Measurements from ENCODE around the gene THSD7A.
A peak's percentile ranks its signal among the peaks of the same experiment; 100 is the strongest.

The THSD7A gene

DNA sequence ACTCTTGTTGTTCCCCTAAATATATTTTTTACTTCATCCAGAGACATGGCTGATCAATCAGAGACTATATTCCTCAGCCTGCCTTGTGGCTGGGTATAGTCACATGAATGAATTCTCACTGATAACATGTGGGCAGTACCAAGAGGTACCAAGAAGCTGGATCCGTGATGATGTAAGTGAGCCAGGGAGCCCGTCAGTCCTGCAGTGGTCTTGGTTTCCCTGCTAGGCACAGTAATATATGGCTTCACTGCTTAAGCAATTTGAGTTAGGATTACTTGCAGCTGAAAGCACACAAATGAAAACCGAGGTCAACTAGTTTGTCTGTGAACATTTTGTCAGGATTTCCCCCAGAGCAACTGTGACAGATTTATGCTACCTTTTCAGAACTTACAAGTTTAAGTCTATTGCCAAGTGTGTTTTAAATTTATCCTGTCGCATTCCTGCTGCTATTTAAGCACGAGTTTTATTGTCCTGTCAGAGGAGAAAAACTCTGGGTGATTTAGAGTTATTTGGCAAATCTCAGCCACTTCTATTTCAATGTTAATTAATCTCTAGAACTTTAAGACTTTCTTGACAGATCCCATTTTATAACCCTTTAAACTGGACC is 476.5 kb downstream of the THSD7A start:
- in situ Hi-C loops (cut with HindIII; ENCODE audit: low sequenced_read_pairs), result no loop called here
- no peak for DNase-seq (ENCODE audit: low read depth)
- no peak overlapping the region for H3K4me3 ChIP-seq (ENCODE audit: low read depth, low read length)
- TF ChIP-seq CTCF (IDR thresholded peaks at IDR 0.05; ENCODE audit: low read depth, low read length, missing control alignments), result no peak

DNA sequence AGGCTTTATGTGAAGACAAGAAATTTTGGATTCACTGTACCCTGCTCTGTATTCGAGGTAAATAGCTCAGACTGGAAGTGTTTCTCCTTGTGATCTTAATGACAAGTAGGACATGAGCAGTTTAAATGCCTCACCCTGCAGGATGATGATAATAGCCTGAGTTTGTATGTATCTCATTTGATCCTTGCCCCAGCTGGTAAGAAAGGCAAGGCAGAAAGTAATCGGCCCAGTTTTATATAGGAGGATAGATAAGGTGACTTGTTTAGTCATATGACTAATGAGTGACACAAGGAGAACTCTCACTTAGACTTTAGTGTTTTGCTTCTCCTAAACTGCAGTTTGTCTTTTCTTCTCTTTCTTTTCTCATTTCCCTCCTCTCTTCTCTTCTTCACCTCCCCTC is 485.7 kb downstream of the THSD7A start:
- in situ Hi-C loops (cut with HindIII; ENCODE audit: low sequenced_read_pairs), result no loop called here
- TF ChIP-seq CTCF (IDR thresholded peaks at IDR 0.05; ENCODE audit: low read depth, low read length, missing control alignments), result no peak

GRCh38 chr7:11345621-11346020 is 486.4 kb downstream of the THSD7A start:
- no peak for TF ChIP-seq CTCF (IDR thresholded peaks at IDR 0.05; ENCODE audit: low read depth, low read length, missing control alignments)
- DNase-seq (ENCODE audit: low read depth), result peak; percentile 81
- in situ Hi-C loops (cut with HindIII; ENCODE audit: low sequenced_read_pairs), result no loop called here
- no peak overlapping the region for H3K4me3 ChIP-seq (ENCODE audit: low read depth, low read length)

More for the DNA sequence above, 485.7 kb downstream of the THSD7A start:
- no peak overlapping the region for H3K4me3 ChIP-seq (ENCODE audit: low read depth, low read length)
- no peak for DNase-seq (ENCODE audit: low read depth)

GRCh38 chr7:11343818-11344413 is 488.1 kb downstream of the THSD7A start:
- DNase-seq (ENCODE audit: low read depth), result peak; percentile 31
- no peak overlapping the region for H3K4me3 ChIP-seq (ENCODE audit: low read depth, low read length)
- in situ Hi-C loops (cut with HindIII; ENCODE audit: low sequenced_read_pairs), result no loop called here
- TF ChIP-seq CTCF (IDR thresholded peaks at IDR 0.05; ENCODE audit: low read depth, low read length, missing control alignments), result peak; percentile 56

DNA sequence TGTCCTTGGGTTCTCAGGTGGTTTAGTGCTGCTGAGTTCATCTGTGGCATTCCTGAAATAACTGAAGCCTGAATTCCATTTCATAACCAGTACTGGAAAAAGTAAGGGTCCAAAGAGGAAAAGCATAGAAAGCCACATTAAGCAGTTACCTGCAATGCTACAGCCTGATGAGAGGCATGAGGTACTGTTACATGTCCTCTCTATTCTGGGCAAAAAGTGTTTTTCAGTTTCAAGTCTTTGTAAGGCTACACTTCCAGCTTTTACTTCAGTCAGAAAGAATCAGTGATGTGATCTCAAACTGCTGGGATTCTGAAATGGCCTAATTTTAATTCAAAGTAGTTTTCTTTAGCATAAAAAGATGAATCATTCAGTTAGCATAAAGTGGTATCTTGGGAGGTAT is 488.9 kb downstream of the THSD7A start:
- no peak for TF ChIP-seq CTCF (IDR thresholded peaks at IDR 0.05; ENCODE audit: low read depth, low read length, missing control alignments)
- no peak for DNase-seq (ENCODE audit: low read depth)
- in situ Hi-C loops (cut with HindIII; ENCODE audit: low sequenced_read_pairs), result no loop called here
- no peak overlapping the region for H3K4me3 ChIP-seq (ENCODE audit: low read depth, low read length)

GRCh38 chr7:11341285-11341944 is 490.6 kb downstream of the THSD7A start:
- peak; percentile 33 for DNase-seq (ENCODE audit: low read depth)
- in situ Hi-C loops (cut with HindIII; ENCODE audit: low sequenced_read_pairs), result no loop called here
- TF ChIP-seq CTCF (IDR thresholded peaks at IDR 0.05; ENCODE audit: low read depth, low read length, missing control alignments), result peak; percentile 56
- H3K4me3 ChIP-seq (ENCODE audit: low read depth, low read length), result no peak overlapping the region

Measured in astrocyte of the cerebellum (primary cell).